B cell (primary cell): Measurements from ENCODE around the gene ASH1L. TPM values are rescaled to one million over a fixed set of nuclear protein-coding genes. Genes with fewer than 3 reads are reported as not detected.
"Not testable (repeated sequence)": the region's sequence is repeated elsewhere in the genome, so short reads cannot be mapped to it uniquely, and the experiment has no call there.

ENCODE experiments used
- ATAC-seq: fragments of 200-7000 bp; cut with Tn5 transposase; one replicate; pipeline ENCODE4 v1.10.0; 2021; ENCODE audit warnings: low read depth, mild to moderate bottlenecking, moderate number of reproducible peaks, moderate library complexity
- CTCF ChIA-PET: fragments of 350-600 bp; sonication (Branson Sonifier 250); formaldehyde crosslinking; loops from one replicate; lab custom pipeline; 2021; ENCODE audit warnings: antibody characterized with exemption, inconsistent platforms; lab: Charles Lee
- POLR2A ChIA-PET: fragments of 350-600 bp; sonication (Branson Sonifier 250); formaldehyde crosslinking; loops from one replicate; lab custom pipeline; 2021; ENCODE audit warnings: antibody characterized with exemption; lab: Charles Lee
- DNase-seq: peaks from one replicate; pipeline ENCODE4 v3.0.0; 2013
- H2AFZ ChIP-seq: 2 replicates; pipeline ENCODE4 v1.6.1; 2012; ENCODE audit warnings: mild to moderate bottlenecking, low read depth, low read length; ENCODE audit not compliant: insufficient read depth, poor library complexity, severe bottlenecking
- H3K27ac ChIP-seq, 2 donors: 1 replicate in 1 of 2; 2 replicates in 1 of 2; pipeline ENCODE4 v1.5.1; 2012 to 2013; ENCODE audit warnings: low read length in 2 of 2, mild to moderate bottlenecking in 2 of 2, moderate library complexity in 1 of 2
- H3K27me3 ChIP-seq, 4 experiments: fragments of 200-600 bp in 1 of 4; sonication (generic) in 1 of 4; replicated peaks in 1 of 4; 1 replicate in 2 of 4; 2 replicates in 2 of 4; pipeline versions ENCODE4 v1.6.1 to v1.7.0; 2013 to 2016; ENCODE audit warnings: low read length in 3 of 4, mild to moderate bottlenecking in 2 of 4, mixed read lengths in 1 of 4, moderate library complexity in 1 of 4; ENCODE audit not compliant: insufficient read depth in 4 of 4, control insufficient read depth in 3 of 4; ENCODE audit errors: control extremely low read depth in 1 of 4
- H3K36me3 ChIP-seq, 2 experiments: replicated peaks in 1 of 2; 1 replicate in 1 of 2; 2 replicates in 1 of 2; pipeline versions ENCODE4 v1.6.1 to v1.7.1; 2013; ENCODE audit warnings: low read length in 1 of 2; ENCODE audit not compliant: insufficient read depth in 2 of 2, control insufficient read depth in 1 of 2; ENCODE audit errors: control extremely low read depth in 1 of 2, extremely low read depth in 1 of 2
- H3K4me1 ChIP-seq, 2 donors: fragments of 200-600 bp in 1 of 2; sonication (generic) in 1 of 2; 1 replicate in 1 of 2; 2 replicates in 1 of 2; pipeline versions ENCODE4 v1.5.1 to v1.6.1; 2013 to 2017; ENCODE audit warnings: low read length in 2 of 2; ENCODE audit not compliant: control insufficient read depth in 2 of 2, insufficient read depth in 2 of 2
- H3K4me2 ChIP-seq: replicated peaks from 2 replicates; pipeline ENCODE3; 2012; ENCODE audit warnings: mild to moderate bottlenecking, low read depth, low read length; ENCODE audit not compliant: poor library complexity, severe bottlenecking
- H3K4me3 ChIP-seq, 5 experiments: fragments of 200-600 bp in 1 of 5; sonication (generic) in 1 of 5; 1 replicate in 3 of 5; 2 replicates in 2 of 5; pipeline versions ENCODE4 v1.5.1 to v1.7.0; 2011 to 2016; ENCODE audit warnings: low read length in 4 of 5, mild to moderate bottlenecking in 4 of 5, low read depth in 2 of 5, control low read depth in 1 of 5, moderate library complexity in 1 of 5; ENCODE audit not compliant: insufficient read depth in 1 of 5; ENCODE audit errors: control extremely low read depth in 1 of 5, extremely low read depth in 1 of 5
- H3K79me2 ChIP-seq: fragments of 200-600 bp; sonication (generic); one replicate; pipeline ENCODE4 v1.6.0; 2016; ENCODE audit warnings: low read length; ENCODE audit not compliant: control insufficient read depth, insufficient read depth
- H3K9ac ChIP-seq: fragments of 200-600 bp; sonication (generic); 2 replicates; pipeline ENCODE4 v1.6.1; 2017; ENCODE audit warnings: mild to moderate bottlenecking, low read length, moderate library complexity
- H3K9me3 ChIP-seq, 3 donors: one replicate each; pipeline versions ENCODE4 v1.6.1 to v1.7.1; 2013; ENCODE audit warnings: low read length in 2 of 3; ENCODE audit not compliant: control insufficient read depth in 2 of 3, insufficient read depth in 1 of 3; ENCODE audit errors: control extremely low read depth in 1 of 3
- H4K20me1 ChIP-seq: 2 replicates; pipeline ENCODE4 v1.6.0; 2012; ENCODE audit warnings: mild to moderate bottlenecking, low read length; ENCODE audit not compliant: insufficient read depth, control insufficient read depth, poor library complexity, severe bottlenecking
- H3K27ac Mint-ChIP-seq: one replicate; pipeline ENCODE4 v1.8.0; 2021; ENCODE audit warnings: mixed read lengths
- H3K27me3 Mint-ChIP-seq: one replicate; pipeline ENCODE4 v1.8.0; 2021; ENCODE audit warnings: mixed read lengths
- H3K4me1 Mint-ChIP-seq: one replicate; pipeline ENCODE4 v1.8.0; 2021; ENCODE audit warnings: mixed read lengths
- H3K4me3 Mint-ChIP-seq: one replicate; pipeline ENCODE4 v1.8.0; 2021; ENCODE audit warnings: mixed read lengths
- H3K9me3 Mint-ChIP-seq: one replicate; pipeline ENCODE4 v1.8.0; 2022; ENCODE audit warnings: mixed read lengths; ENCODE audit not compliant: insufficient read depth
- WGBS: methylation state at CpG from one replicate; pipeline ENCODE4 v1.1.5; 2013; ENCODE audit warnings: missing lambda C conversion rate; ENCODE audit not compliant: insufficient coverage; 5-methylcytosine and 5-hydroxymethylcytosine counted together
- intact Hi-C: fragments of 100-400 bp; cut with micrococcal nuclease; formaldehyde crosslinking; loops from one replicate; pipeline ENCODE4 v1.10.0; 2022
- polyA plus RNA-seq: library from polyadenylated mRNA; depleted of rRNA; stranded (reverse); fragments of >200 nt; gene quantifications from 2 replicates; pipeline ENCODE4 v1.2.3, GENCODE V29; 2012
- total RNA-seq, 2 donors: library from RNA; stranded (reverse); fragments of 120-200 nt in 1 of 2; gene quantifications; 1 replicate in 1 of 2; 2 replicates in 1 of 2; pipeline versions ENCODE4 v1.2.3 to v1.2.4, GENCODE V29; 2013 to 2022

Gene ASH1L
- total and polyA plus RNA-seq, 2 donors (not counting 1 experiment from before 2014, with no cell fraction given) = 17.7 to 124 TPM

DNA sequence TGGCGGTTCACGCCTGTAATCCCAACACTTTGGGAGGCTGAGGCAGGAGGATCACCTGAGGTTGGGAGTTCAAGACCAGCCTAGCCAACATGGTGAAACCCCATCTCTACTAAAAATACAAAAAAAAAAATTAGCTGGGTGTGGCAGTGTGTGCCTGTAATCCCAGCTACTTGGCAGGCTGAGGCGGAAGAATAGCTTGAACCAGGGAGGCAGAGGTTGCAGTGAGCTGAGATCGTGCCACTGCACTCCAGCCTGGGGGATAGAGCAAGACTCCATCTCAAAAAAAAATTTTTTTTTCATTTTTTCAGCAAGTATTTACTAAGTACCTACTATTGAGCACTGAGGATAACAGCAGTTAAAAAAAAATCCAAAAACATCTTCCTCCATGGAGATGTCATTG lies 69.0 kb downstream of the ASH1L start:
- CTCF ChIA-PET, H3K4me2 ChIP-seq, POLR2A ChIA-PET, H3K27ac Mint-ChIP-seq, H3K9me3 Mint-ChIP-seq, intact Hi-C loops, H3K27me3 ChIP-seq, H3K4me1 ChIP-seq, H3K36me3 ChIP-seq, ATAC-seq, H3K27me3 Mint-ChIP-seq, H2AFZ ChIP-seq, H3K4me3 Mint-ChIP-seq, H3K9me3 ChIP-seq, H3K4me3 ChIP-seq, H3K9ac ChIP-seq, DNase-seq: not testable (repeated sequence)
- peaks cover 91% of the 10 kb centered on the region for H3K79me2 ChIP-seq
- H3K27ac ChIP-seq = peak overlapping the region in 1 of 2 donors; percentile 23
- peaks cover 22% of the 10 kb centered on the region for H3K4me1 Mint-ChIP-seq
- peaks cover 17% of the 10 kb centered on the region for H4K20me1 ChIP-seq
- WGBS = 100% methylated on average over 2 of the region's 4 CpGs

DNA sequence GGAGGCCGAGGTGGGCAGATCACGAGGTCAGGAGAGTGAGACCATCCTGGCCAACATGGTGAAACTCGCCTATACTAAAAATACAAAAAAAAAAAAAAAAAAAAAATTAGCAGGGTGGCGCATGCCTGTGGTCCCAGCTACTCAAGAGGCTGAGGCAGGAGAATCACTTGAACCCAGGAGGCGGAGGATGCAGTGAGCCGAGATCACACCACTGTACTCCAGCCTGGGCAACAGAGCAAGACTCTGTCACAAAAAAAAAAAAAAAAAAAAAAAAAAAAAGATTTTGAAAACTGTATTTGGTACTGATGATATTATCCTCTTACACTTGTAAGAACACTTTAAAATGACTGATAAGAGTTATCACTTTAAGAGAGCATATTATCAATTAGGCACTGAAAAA lies 74.2 kb downstream of the ASH1L start:
- not testable (repeated sequence) for H3K9me3 ChIP-seq, H3K27ac Mint-ChIP-seq

More for the DNA sequence above, 74.2 kb downstream of the ASH1L start:
- intact Hi-C loops, DNase-seq, H3K9ac ChIP-seq, H4K20me1 ChIP-seq, ATAC-seq, H2AFZ ChIP-seq, H3K9me3 Mint-ChIP-seq, H3K27me3 Mint-ChIP-seq, H3K36me3 ChIP-seq, H3K4me3 Mint-ChIP-seq, H3K27ac ChIP-seq, H3K4me2 ChIP-seq, H3K27me3 ChIP-seq, H3K4me3 ChIP-seq, POLR2A ChIA-PET: not testable (repeated sequence)
- WGBS = no CpG with 5 or more reads among the region's 6 CpGs
- CTCF ChIA-PET = interaction anchor here (2.1 kb wide), 1 partner anchor 16 kb away, joined by 7 read pairs; no protein-coding TSS in a partner anchor
- Histone ChIP-seq H3K79me2 (peaks cover 77% of the 10 kb centered on the region), H3K4me1 (peaks cover 4 to 12% of the 10 kb centered on the region in 2 donors)
- peaks cover 11% of the 10 kb centered on the region for H3K4me1 Mint-ChIP-seq
